ENCODE data around the gene WDFY3.

The WDFY3 gene

GRCh38 chr4:84907145-84907544 is 59.3 kb downstream of the WDFY3 start:
- no peak for DNase-seq (ENCODE audit: low spot score)

DNA sequence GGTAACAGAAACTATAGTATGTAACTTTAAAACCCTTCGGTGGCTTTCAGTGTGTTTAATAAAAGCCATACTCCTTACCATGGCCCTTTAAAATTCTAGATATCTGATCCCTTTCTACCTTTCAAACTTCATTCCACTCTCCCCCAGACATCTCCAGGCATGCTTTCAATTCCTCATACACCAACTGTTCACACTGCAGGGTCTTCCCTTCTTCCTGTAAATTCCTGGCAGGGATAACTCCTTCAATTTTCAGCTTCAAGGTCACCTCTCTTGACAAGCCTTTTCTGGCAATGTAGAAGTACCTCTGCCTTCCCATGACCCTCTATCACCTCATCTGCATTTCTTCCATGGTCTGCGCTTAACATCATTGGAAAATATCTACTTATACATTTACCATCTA is 60.8 kb downstream of the WDFY3 start:
- DNase-seq (ENCODE audit: low spot score), result no peak

DNA sequence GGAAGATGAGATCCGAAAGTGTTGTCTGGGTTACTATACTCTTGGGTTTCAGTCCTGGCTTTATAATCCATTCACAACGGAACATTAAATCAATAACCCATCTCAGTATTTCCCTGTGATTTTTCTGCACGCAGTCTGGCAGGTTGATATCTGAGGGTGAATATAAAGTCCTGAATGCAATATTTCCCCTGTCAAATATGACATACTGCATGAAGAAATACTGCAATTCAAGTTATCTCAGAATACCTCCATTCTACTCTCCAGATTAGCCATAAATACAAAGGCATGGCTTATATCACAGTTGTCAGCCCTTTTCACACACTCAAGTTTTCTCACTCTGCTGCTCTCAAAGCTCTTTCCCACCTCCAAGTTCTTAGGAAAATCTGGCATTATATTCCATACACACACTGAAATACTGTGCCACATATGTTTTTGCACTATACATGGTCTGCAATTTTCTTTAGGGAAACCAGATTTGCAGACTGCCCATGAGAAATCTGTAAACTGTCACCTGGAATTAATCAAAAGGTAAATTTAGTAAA is 64.7 kb downstream of the WDFY3 start:
- no peak for DNase-seq (ENCODE audit: low spot score)

DNA sequence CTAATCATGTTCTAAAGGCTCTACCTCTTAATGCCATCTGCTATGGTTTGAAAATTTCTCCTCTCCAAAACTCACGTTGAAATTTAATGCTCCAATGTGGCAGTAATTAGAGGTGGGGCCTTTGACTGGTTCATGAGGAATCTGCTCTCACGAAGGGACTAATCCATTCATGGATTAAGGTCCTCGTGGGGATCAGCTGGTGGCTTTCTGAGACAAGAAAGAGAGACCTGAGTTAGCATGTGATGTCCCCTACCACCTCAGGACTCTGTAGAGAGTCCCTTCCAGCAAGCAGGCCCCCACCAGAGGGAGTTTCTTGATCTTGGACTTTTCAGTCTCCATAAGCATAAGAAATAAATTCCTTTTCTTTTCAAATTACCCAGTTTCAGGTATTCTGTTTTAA is 65.3 kb downstream of the WDFY3 start:
- DNase-seq (ENCODE audit: low spot score), result no peak

- DNase-seq (ENCODE audit: low spot score), result no peak
Observed at GRCh38 chr4:84899616-84900015, 66.9 kb downstream of the WDFY3 start.

DNA sequence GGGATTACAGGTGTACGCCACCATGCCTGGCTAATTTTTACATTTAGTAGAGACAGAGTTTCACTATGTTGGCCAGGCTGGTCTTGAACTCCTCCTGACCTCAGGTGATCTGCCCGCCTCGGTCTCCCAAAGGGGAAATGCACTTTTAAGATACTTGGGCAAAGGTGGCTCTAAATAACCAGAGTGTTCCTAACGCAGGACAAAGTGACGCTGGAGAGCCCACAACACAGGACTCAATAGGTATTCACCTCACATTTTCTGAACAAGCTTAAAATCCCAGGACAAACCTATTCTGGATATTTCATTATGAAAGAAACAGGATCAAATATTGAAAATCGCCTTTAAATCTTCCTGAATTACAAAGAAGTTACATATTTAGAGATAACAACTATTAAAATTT is 69.0 kb downstream of the WDFY3 start:
- DNase-seq (ENCODE audit: low spot score), result no peak

DNA sequence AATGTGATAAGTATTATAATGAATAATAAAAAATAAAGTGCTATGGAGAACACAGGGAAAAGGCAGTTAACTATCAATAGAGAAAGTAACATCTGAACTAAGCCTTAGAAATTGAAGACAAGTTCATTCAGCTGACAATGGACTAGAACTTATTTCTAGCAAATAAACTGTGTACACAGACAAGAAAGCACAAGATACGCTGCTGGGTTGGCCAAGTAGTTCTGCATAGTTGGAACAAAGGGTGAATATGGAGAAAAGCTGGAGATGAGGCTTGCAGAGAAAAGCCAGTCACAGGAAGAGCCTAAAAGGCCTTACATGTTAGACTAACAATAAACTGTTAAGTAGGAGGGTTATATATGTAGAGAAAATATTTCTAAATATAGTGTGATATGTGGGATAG is 71.2 kb downstream of the WDFY3 start:
- no peak for DNase-seq (ENCODE audit: low spot score)

GRCh38 chr4:84894621-84895020 is 71.9 kb downstream of the WDFY3 start:
- no peak for DNase-seq (ENCODE audit: low spot score)

GRCh38 chr4:84892950-84893349 is 73.5 kb downstream of the WDFY3 start:
- DNase-seq (ENCODE audit: low spot score), result no peak

DNA sequence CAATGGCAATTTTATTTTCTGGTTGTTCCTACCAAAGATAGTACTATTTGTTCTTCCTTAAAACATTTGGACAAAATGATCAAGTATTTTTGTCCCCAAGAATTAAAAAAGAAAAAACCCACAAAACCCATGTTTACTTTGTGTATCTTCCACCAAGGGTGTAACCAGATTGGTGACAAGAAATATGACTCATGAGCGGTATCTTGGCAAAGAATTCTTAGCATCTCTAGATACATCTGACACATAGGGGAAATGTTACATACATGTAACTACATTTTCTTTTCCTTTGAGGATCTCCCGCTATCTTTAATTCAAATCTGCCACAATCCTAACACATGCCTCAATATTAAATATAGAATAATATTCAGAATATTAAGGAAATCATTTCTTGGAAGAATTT is 78.7 kb downstream of the WDFY3 start:
- peak; percentile 9 for DNase-seq (ENCODE audit: low spot score)

- peak; percentile 4 for DNase-seq (ENCODE audit: low spot score)
Observed at GRCh38 chr4:84879651-84880200, 86.8 kb downstream of the WDFY3 start.

DNA sequence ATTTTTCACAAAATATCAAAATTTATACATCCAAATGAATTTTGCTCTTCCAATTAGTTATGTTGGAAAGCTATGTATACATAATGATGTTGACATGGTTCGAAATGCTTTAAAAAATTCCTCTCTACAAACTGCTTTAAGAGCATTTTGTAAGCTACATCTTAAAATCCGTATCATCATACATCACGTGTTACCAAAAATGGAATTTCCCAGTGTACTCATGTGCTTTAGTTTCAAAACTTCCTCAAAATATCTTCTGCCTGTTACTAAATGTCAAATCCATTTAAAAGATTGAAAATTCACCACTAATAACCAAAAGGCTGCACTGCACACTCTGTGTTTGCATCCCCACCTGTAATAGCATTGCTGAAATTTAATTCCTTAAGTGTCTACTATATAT is 87.9 kb downstream of the WDFY3 start:
- DNase-seq (ENCODE audit: low spot score), result no peak

- DNase-seq (ENCODE audit: low spot score), result peak; percentile 85
Observed at GRCh38 chr4:84878090-84878489, 88.4 kb downstream of the WDFY3 start.

- peak; percentile 20 for DNase-seq (ENCODE audit: low spot score)
Observed at GRCh38 chr4:84877051-84877833, 89.2 kb downstream of the WDFY3 start.

DNA sequence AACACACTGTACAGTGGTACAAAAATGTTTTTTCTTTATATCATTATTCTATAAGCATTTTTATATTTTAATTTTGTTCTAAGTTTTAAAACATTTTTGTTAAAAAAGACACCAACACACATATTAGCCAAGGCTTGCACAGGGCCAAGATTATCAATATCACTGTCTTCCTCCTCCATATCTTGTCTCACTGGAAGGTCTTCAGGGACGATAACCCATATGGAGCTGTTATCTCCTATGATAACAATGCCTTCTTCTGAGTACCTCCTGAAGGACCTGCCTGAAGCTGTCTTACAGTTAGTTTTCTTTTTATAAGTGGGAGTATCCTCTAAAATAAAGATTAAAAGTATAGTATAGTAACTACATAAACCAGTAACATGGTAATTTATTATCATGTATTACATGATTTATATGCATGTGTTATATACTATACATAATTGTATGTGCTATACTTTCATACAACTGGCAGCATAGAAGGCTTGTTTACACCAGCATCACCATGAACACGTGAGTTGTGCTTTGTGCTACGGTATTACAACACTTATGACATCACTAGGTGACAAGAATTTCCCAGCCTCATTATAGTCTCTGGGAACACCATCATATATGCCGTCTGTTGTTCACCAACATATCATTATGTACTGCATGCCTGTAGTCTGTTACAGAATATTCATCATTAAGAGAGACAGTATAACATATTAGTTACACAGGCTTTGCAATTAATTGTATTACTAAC is 90.7 kb downstream of the WDFY3 start:
- DNase-seq (ENCODE audit: low spot score), result no peak

GRCh38 chr4:84874619-84875018 is 91.9 kb downstream of the WDFY3 start:
- no peak for DNase-seq (ENCODE audit: low spot score)

GRCh38 chr4:84870398-84871163 is 95.9 kb downstream of the WDFY3 start:
- DNase-seq (ENCODE audit: low spot score), result peak; percentile 53

DNA sequence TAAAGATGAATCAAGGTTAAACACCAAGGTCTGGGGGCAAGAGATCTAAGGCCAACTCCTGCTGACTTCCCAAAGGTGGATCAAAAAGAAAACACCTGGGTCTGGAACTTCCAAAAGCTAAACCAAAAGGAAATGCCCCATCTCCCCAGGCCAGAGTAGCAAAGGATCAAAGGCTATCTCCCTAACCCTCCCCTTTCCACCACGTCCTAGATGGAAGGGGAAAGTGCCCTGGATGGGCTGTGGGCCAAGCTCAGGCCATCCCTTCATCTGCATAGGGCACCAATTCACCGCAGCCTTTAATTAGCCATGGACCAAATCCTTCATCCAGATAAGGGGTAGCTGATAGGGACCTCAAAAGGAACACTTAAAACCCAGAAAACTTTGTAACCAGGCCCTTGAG is 100.2 kb downstream of the WDFY3 start:
- DNase-seq (ENCODE audit: low spot score), result no peak

DNA sequence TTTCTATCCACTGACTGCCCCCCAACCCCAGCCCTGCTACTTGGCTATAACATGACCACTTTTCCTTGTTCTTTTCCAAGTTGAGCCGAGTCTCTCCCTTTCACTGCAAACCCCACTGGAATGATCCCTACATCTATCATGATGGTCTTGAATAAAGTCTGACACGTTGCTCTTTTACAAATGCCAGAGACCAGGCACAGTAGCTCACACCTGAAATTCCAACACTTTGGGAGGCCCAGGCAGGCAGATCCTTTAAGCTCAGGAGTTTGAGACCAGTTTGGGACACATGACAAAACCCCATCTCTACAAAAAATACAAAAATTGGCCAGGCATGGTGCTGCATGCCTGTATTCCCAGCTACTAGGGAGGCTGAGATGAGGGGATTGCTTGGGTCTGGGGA is 100.9 kb downstream of the WDFY3 start:
- DNase-seq (ENCODE audit: low spot score), result no peak

DNA sequence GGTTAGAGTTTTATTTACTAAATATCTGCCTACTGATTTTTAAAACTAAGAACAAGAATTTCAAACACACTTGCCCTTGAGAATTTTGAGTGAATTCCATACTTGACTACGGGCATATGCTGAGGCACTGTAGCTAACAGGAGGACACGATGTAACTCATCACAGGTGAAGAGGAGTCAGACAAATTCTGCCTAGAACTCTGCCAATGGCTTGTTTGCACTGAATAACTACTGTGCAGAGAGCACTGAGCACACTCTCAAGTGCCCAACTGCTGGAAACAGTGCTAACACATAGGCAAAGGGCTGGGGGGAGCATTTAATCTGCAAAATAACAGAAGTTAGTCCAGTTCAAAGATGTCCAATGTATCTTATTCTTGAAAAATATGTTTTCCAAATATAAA is 104.4 kb downstream of the WDFY3 start:
- DNase-seq (ENCODE audit: low spot score), result no peak

- no peak for DNase-seq (ENCODE audit: low spot score)
Observed at GRCh38 chr4:84857296-84857695, 109.2 kb downstream of the WDFY3 start.

DNA sequence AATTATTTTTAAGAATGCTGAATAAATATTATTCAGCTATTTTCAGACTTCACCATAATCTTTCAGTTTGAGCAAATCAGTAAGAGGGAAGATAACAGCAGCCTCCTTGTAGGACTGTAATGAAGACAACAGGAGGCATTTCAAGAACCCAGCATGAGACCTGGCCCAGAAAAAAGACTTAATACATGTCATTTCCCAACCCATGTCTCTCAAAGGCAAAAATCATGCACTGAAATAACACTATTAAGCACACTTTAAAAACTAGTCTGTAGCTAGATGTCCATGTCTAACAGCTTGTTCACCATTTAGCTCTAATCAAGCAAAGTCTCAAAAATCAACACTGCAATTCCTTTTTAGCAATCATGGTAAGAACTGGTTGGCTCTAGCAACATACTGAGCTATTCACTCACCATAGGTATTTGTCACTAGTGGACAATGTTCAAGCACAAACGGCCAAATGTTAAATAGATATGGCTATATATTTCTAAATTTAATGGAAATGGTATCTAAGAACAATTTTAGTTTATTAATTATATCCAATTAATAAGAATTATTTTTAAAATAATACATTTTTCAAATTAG is 109.9 kb downstream of the WDFY3 start:
- DNase-seq (ENCODE audit: low spot score), result no peak

Measured in AG08395 (cell line).